ENCODE results near the gene CENPP.

DNA sequence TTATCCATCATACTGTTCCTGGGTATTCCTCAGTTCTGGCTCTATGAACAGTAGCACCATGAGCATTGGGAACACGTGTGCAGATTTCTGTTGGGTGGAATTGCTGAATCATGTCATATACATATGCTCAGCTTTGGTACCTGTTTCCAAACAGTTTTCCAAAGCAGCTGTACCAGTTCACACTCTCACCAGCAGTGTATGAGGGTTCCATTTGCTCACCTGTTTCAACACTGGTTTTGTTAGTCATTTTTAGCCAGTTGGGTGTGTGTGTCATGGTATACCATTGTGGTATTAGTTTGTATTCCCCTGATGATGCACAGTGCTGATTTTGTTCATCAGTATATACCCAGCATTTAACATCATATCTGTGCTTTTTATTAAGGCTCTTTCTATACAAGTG is 266.8 kb downstream of the CENPP start:
- TF ChIP-seq, protein P1, sequence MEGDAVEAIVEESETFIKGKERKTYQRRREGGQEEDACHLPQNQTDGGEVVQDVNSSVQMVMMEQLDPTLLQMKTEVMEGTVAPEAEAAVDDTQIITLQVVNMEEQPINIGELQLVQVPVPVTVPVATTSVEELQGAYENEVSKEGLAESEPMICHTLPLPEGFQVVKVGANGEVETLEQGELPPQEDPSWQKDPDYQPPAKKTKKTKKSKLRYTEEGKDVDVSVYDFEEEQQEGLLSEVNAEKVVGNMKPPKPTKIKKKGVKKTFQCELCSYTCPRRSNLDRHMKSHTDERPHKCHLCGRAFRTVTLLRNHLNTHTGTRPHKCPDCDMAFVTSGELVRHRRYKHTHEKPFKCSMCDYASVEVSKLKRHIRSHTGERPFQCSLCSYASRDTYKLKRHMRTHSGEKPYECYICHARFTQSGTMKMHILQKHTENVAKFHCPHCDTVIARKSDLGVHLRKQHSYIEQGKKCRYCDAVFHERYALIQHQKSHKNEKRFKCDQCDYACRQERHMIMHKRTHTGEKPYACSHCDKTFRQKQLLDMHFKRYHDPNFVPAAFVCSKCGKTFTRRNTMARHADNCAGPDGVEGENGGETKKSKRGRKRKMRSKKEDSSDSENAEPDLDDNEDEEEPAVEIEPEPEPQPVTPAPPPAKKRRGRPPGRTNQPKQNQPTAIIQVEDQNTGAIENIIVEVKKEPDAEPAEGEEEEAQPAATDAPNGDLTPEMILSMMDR (IDR thresholded peaks at IDR 0.05) = no peak
- TF ChIP-seq POLR2A (IDR thresholded peaks at IDR 0.05) = no peak
- TF ChIP-seq POLR2AphosphoS5 (IDR thresholded peaks at IDR 0.05) = no peak
- no peak for TF ChIP-seq EP300 (IDR thresholded peaks at IDR 0.05)

Measured in gastroesophageal sphincter (tissue), 3 donors.